HS-5 (cell line): Measurements from ENCODE around the gene DSPP.

Experiments
- DNase-seq: peaks from one replicate; pipeline ENCODE4 v3.0.0-alpha.2; 2012; ENCODE audit warnings: low read depth

The DSPP gene

GRCh38 chr4:87631668-87632067, 23.3 kb downstream of the DSPP start:
- DNase-seq = no peak

GRCh38 chr4:87632469-87632868, 24.1 kb downstream of the DSPP start:
- DNase-seq = no peak

GRCh38 chr4:87633243-87633642, 24.9 kb downstream of the DSPP start:
- DNase-seq = no peak

GRCh38 chr4:87644286-87644685, 36.0 kb downstream of the DSPP start:
- DNase-seq = no peak

- no peak for DNase-seq
Observed at GRCh38 chr4:87649980-87650379, 41.7 kb downstream of the DSPP start, which contains the start of gene DMP1. Gene DMP1 (plus strand): TSS chr4:87650280. CDS start chr4:87656493, 6,213 bp downstream.

- DNase-seq = no peak
Observed at GRCh38 chr4:87650938-87651337, 42.6 kb downstream of the DSPP start.

- no peak for DNase-seq
Observed at GRCh38 chr4:87651941-87652340, 43.6 kb downstream of the DSPP start.

GRCh38 chr4:87654487-87655044, 46.2 kb downstream of the DSPP start:
- DNase-seq = no peak

GRCh38 chr4:87657525-87657924, 49.2 kb downstream of the DSPP start:
- DNase-seq = peak; percentile 70

GRCh38 chr4:87659247-87659931, 51.1 kb downstream of the DSPP start:
- DNase-seq = no peak

GRCh38 chr4:87662871-87663270, 54.5 kb downstream of the DSPP start:
- no peak for DNase-seq
